H1 (cell line): ENCODE data around the gene LMX1B. TPM values are rescaled to one million over a fixed set of nuclear protein-coding genes. Genes with fewer than 3 reads are reported as not detected.

Experiments
- CREB1 ChIP-seq: IDR thresholded peaks from 2 replicates; pipeline ENCODE4 v1.6.1; 2012; ENCODE audit warnings: inconsistent platforms
- HDAC2 ChIP-seq, 2 experiments: fragments of 300-600 bp in 1 of 2; sonication (generic) in 1 of 2; IDR thresholded peaks; 2 replicates each; pipeline ENCODE4 v1.6.1; 2011 to 2012; ENCODE audit warnings: low read depth in 2 of 2, low read length in 2 of 2, mild to moderate bottlenecking in 2 of 2, moderate library complexity in 2 of 2, borderline replicate concordance in 1 of 2, inconsistent platforms in 1 of 2
- KDM5A ChIP-seq: fragments of 200-600 bp; IDR thresholded peaks from 2 replicates; pipeline ENCODE4 v1.7.1; 2012; ENCODE audit warnings: mild to moderate bottlenecking, low read length, inconsistent platforms, mixed read lengths
- POLR2A ChIP-seq, 2 experiments: IDR thresholded peaks; 1 replicate in 1 of 2; 2 replicates in 1 of 2; pipeline ENCODE4 v1.6.1; 2011; ENCODE audit warnings: low read depth in 2 of 2, low read length in 2 of 2, mild to moderate bottlenecking in 2 of 2; ENCODE audit errors: control extremely low read depth in 1 of 2
- POU5F1 ChIP-seq: IDR thresholded peaks from 2 replicates; pipeline ENCODE4 v1.6.1; 2011; ENCODE audit warnings: low read depth, mild to moderate bottlenecking, low read length, moderate library complexity
- SAP30 ChIP-seq: fragments of 300-600 bp; sonication (generic); IDR thresholded peaks from 2 replicates; pipeline ENCODE4 v1.7.1; 2012; ENCODE audit warnings: low read length, moderate library complexity, mild to moderate bottlenecking, inconsistent platforms; ENCODE audit not compliant: insufficient read depth, insufficient replicate concordance
- ZNF274 ChIP-seq: IDR thresholded peaks from 2 replicates; pipeline ENCODE4 v1.7.0; 2012; ENCODE audit warnings: low read length, borderline replicate concordance; ENCODE audit errors: extremely low read depth
- polyA plus RNA-seq, 7 experiments: library from polyadenylated mRNA; depleted of rRNA in 3 of 7; stranded (reverse) in 5 of 7; unstranded in 2 of 7; fragments of >200 nt in 5 of 7; fragments of 200-250 nt in 2 of 7; gene quantifications; 1 replicate in 5 of 7; 2 replicates in 1 of 7; 4 replicates in 1 of 7; pipeline versions ENCODE4 v1.2.1 to v1.2.3, GENCODE V29; 2011 to 2013; ENCODE audit warnings: missing spikeins in 2 of 7, mixed read lengths in 2 of 7
- total RNA-seq: library from RNA; stranded (reverse); fragmentation: NEBNext Ultra II Directional; extraction: Animal tissue kit (Norgen Biotek cat#: 25700); gene quantifications from 2 replicates; pipeline ENCODE4 v1.2.1, GENCODE V29; 2021

LMX1B gene
- total and polyA plus RNA-seq, 2 of the 8 experiments (the other 6 are each of a cell fraction or from before 2014, with no cell fraction given), result 0.09 to 0.37 TPM

- TF ChIP-seq HDAC2 (IDR thresholded peaks at IDR 0.05; ENCODE audit: borderline replicate concordance in 1 of 2, low read depth in 2 of 2, low read length in 2 of 2) (no peak), POU5F1 (no peak), KDM5A (no peak), CREB1 (no peak), ZNF274 (no peak), SAP30 (no peak), POLR2A (IDR thresholded peaks at IDR 0.05; ENCODE audit: control extremely low read depth in 1 of 2, low read depth in 2 of 2, low read length in 2 of 2) (no peak)
Observed at GRCh38 chr9:126701813-126702140, 88.0 kb downstream of the LMX1B start (continued).
